H9 (cell line): ENCODE measurements around the gene HDC. TPM values are rescaled to one million over a fixed set of nuclear protein-coding genes. Genes with fewer than 3 reads are reported as not detected.

Experiments
- DNase-seq: peaks from one replicate; pipeline ENCODE4 v3.0.0-alpha.2; 2017
- H2AFZ ChIP-seq: one replicate; pipeline ENCODE4 v1.6.1; 2013; ENCODE audit warnings: mild to moderate bottlenecking, low read length, control low read depth, moderate library complexity
- H2AK5ac ChIP-seq: 2 replicates; pipeline ENCODE4 v1.6.1; 2013; ENCODE audit warnings: low read length, control low read depth, mixed read lengths; ENCODE audit not compliant: insufficient read length
- H2BK120ac ChIP-seq: one replicate; pipeline ENCODE4 v1.6.1; 2013; ENCODE audit warnings: low read depth, mild to moderate bottlenecking, low read length, control low read depth, inconsistent platforms; ENCODE audit not compliant: poor library complexity, severe bottlenecking
- H2BK12ac ChIP-seq: 2 replicates; pipeline ENCODE4 v1.6.1; 2013; ENCODE audit warnings: low read length, control low read depth, mixed read lengths, low read depth; ENCODE audit not compliant: insufficient read length
- H2BK15ac ChIP-seq: 2 replicates; pipeline ENCODE4 v1.6.1; 2013; ENCODE audit warnings: low read depth, low read length, control low read depth
- H2BK20ac ChIP-seq: one replicate; pipeline ENCODE4 v1.6.1; 2013; ENCODE audit warnings: low read depth, mild to moderate bottlenecking, low read length, control low read depth, inconsistent platforms; ENCODE audit not compliant: poor library complexity, severe bottlenecking
- H2BK5ac ChIP-seq: 2 replicates; pipeline ENCODE4 v1.6.1; 2013; ENCODE audit warnings: low read length, control low read depth, mixed read lengths; ENCODE audit not compliant: insufficient read length
- H3K14ac ChIP-seq: 2 replicates; pipeline ENCODE4 v1.6.1; 2013; ENCODE audit warnings: low read length, control low read depth; ENCODE audit not compliant: insufficient read depth
- H3K18ac ChIP-seq: 2 replicates; pipeline ENCODE4 v1.6.1; 2013; ENCODE audit warnings: low read depth, mild to moderate bottlenecking, mixed read lengths, low read length, control low read depth; ENCODE audit not compliant: insufficient read length
- H3K23ac ChIP-seq: 2 replicates; pipeline ENCODE4 v1.6.1; 2013; ENCODE audit warnings: low read length, control low read depth, mixed read lengths, low read depth; ENCODE audit not compliant: insufficient read length
- H3K23me2 ChIP-seq: 2 replicates; pipeline ENCODE4 v1.6.1; 2013; ENCODE audit warnings: low read depth, mild to moderate bottlenecking, mixed read lengths, low read length, control low read depth; ENCODE audit not compliant: insufficient read length, poor library complexity, severe bottlenecking
- H3K27ac ChIP-seq: 2 replicates; pipeline ENCODE4 v1.5.1; 2013; ENCODE audit warnings: low read length, control low read depth, mixed read lengths, low read depth; ENCODE audit not compliant: insufficient read length
- H3K27me3 ChIP-seq: 2 replicates; pipeline ENCODE4 v1.6.1; 2013; ENCODE audit warnings: low read length, control low read depth, inconsistent platforms; ENCODE audit not compliant: insufficient read depth
- H3K4ac ChIP-seq: 2 replicates; pipeline ENCODE4 v1.6.1; 2013; ENCODE audit warnings: low read depth, mild to moderate bottlenecking, control low read depth, inconsistent platforms, low read length, moderate library complexity
- H3K4me1 ChIP-seq: 2 replicates; pipeline ENCODE4 v1.6.1; 2013; ENCODE audit warnings: low read length, control low read depth, inconsistent platforms; ENCODE audit not compliant: insufficient read depth
- H3K4me2 ChIP-seq: 2 replicates; pipeline ENCODE4 v1.6.1; 2013; ENCODE audit warnings: low read length, control low read depth, mixed read lengths; ENCODE audit not compliant: insufficient read length, insufficient read depth
- H3K56ac ChIP-seq: 2 replicates; pipeline ENCODE4 v1.6.1; 2013; ENCODE audit warnings: low read depth, mild to moderate bottlenecking, mixed read lengths, low read length, control low read depth; ENCODE audit not compliant: insufficient read length
- H3K79me1 ChIP-seq: 2 replicates; pipeline ENCODE4 v1.6.1; 2013; ENCODE audit warnings: low read depth, mild to moderate bottlenecking, moderate library complexity, low read length, control low read depth, inconsistent platforms; ENCODE audit not compliant: insufficient read depth, poor library complexity, severe bottlenecking
- H3K79me2 ChIP-seq: 2 replicates; pipeline ENCODE4 v1.6.1; 2013; ENCODE audit warnings: low read length, control low read depth, inconsistent platforms; ENCODE audit not compliant: insufficient read depth
- H3K9ac ChIP-seq: 2 replicates; pipeline ENCODE4 v1.6.1; 2013; ENCODE audit warnings: low read length, control low read depth, mixed read lengths; ENCODE audit not compliant: insufficient read length; ENCODE audit errors: extremely low read depth
- H3K9me3 ChIP-seq: one replicate; pipeline ENCODE4 v1.6.1; 2013; ENCODE audit warnings: low read depth, low read length, inconsistent platforms; ENCODE audit not compliant: control insufficient read depth
- H3T11ph ChIP-seq: one replicate; pipeline ENCODE4 v1.6.1; 2013; ENCODE audit warnings: mild to moderate bottlenecking, low read length, control low read depth, inconsistent platforms
- H4K20me1 ChIP-seq: one replicate; pipeline ENCODE4 v1.6.1; 2013; ENCODE audit not compliant: control insufficient read depth, insufficient read length, insufficient read depth
- H4K5ac ChIP-seq: 2 replicates; pipeline ENCODE4 v1.6.1; 2013; ENCODE audit warnings: low read depth, mild to moderate bottlenecking, mixed read lengths, low read length, control low read depth; ENCODE audit not compliant: insufficient read length
- H4K8ac ChIP-seq: replicated peaks from 2 replicates; pipeline ENCODE4 v1.6.1; 2013; ENCODE audit warnings: low read length, control low read depth, mixed read lengths, low read depth; ENCODE audit not compliant: insufficient read length
- H4K91ac ChIP-seq: 2 replicates; pipeline ENCODE4 v1.6.1; 2013; ENCODE audit warnings: low read depth, mild to moderate bottlenecking, moderate library complexity, mixed read lengths, low read length, control low read depth; ENCODE audit not compliant: insufficient read length
- H3K27ac Mint-ChIP-seq, 3 experiments: 2 replicates in 2 of 3; 3 replicates in 1 of 3; pipeline ENCODE4 v1.8.0; 2020 to 2021; ENCODE audit warnings: mixed read lengths in 3 of 3, mild to moderate bottlenecking in 1 of 3, moderate library complexity in 1 of 3
- H3K27me3 Mint-ChIP-seq: 2 replicates; pipeline ENCODE4 v1.8.0; 2021; ENCODE audit warnings: low read depth, mild to moderate bottlenecking, moderate library complexity, mixed read lengths
- H3K36me3 Mint-ChIP-seq, 3 experiments: 2 replicates in 2 of 3; 3 replicates in 1 of 3; pipeline ENCODE4 v1.8.0; 2020 to 2021; ENCODE audit warnings: low read depth in 3 of 3, mixed read lengths in 3 of 3; ENCODE audit not compliant: insufficient read depth in 1 of 3
- H3K4me1 Mint-ChIP-seq, 2 experiments: 2 replicates each; pipeline ENCODE4 v1.8.0; 2020; ENCODE audit warnings: mixed read lengths in 2 of 2
- H3K4me3 Mint-ChIP-seq, 2 experiments: 2 replicates in 1 of 2; 3 replicates in 1 of 2; pipeline ENCODE4 v1.8.0; 2020 to 2021; ENCODE audit warnings: mild to moderate bottlenecking in 2 of 2, mixed read lengths in 2 of 2, moderate library complexity in 1 of 2
- H3K9me3 Mint-ChIP-seq, 2 experiments: 2 replicates in 1 of 2; 3 replicates in 1 of 2; pipeline ENCODE4 v1.8.0; 2020; ENCODE audit warnings: mild to moderate bottlenecking in 2 of 2, mixed read lengths in 2 of 2, moderate library complexity in 1 of 2
- CTCF ChIP-seq: fragments of 200-600 bp; sonication (generic); conservative IDR thresholded peaks from 3 replicates; pipeline ENCODE4 v1.8.0; 2021; ENCODE audit warnings: antibody characterized with exemption, mild to moderate bottlenecking
- WGBS: extraction: QIAGEN DNeasy Blood & Tissue Kit; methylation state at CpG from one replicate; pipeline ENCODE4 v1.1.7; 2013; ENCODE audit warnings: missing lambda C conversion rate, low lambda C conversion rate, mixed read lengths; ENCODE audit not compliant: insufficient read length; ENCODE audit errors: extremely low coverage; 5-methylcytosine and 5-hydroxymethylcytosine counted together
- total RNA-seq: library from RNA; stranded (reverse); gene quantifications from 2 replicates; pipeline ENCODE4 v1.2.1, GENCODE V29; 2021

Gene HDC
- total RNA-seq, 1 experiment from 2014 or later: not detected

GRCh38 chr15:50229336-50229735 lies 36.2 kb downstream of the HDC start:
- H3K27me3 ChIP-seq: no peaks in the 10 kb centered on the region
- no peak for TF ChIP-seq CTCF
- no peak for DNase-seq
- H3K4me2 ChIP-seq: no peak overlapping the region
- no peaks in the 10 kb centered on the region for H3K4me1 ChIP-seq
- H3K18ac ChIP-seq: no peak overlapping the region
- H4K91ac ChIP-seq: no peak overlapping the region
- H4K8ac ChIP-seq: no peak overlapping the region
- no peaks in the 10 kb centered on the region for H4K20me1 ChIP-seq
- H3K14ac ChIP-seq: no peak overlapping the region
- H3K4me3 Mint-ChIP-seq: no peak overlapping the region
- no peak overlapping the region for H4K5ac ChIP-seq
- H2BK5ac ChIP-seq: no peak overlapping the region
- H3K23ac ChIP-seq: no peak overlapping the region
- no peak overlapping the region for H3K4ac ChIP-seq
- H3K79me1 ChIP-seq: no peaks in the 10 kb centered on the region
- no peak overlapping the region for H3T11ph ChIP-seq
- H2AK5ac ChIP-seq: no peak overlapping the region
- no peak overlapping the region for H3K27ac Mint-ChIP-seq
- no peaks in the 10 kb centered on the region for H3K9me3 Mint-ChIP-seq
- H3K27me3 Mint-ChIP-seq: no peaks in the 10 kb centered on the region
- H2BK120ac ChIP-seq: no peak overlapping the region
- H3K23me2 ChIP-seq: no peaks in the 10 kb centered on the region
- no peak overlapping the region for H2BK12ac ChIP-seq
- H3K9ac ChIP-seq: no peak overlapping the region
- H3K56ac ChIP-seq: no peak overlapping the region
- H3K4me1 Mint-ChIP-seq: no peaks in the 10 kb centered on the region
- H2AFZ ChIP-seq: no peak overlapping the region
- no peak overlapping the region for H2BK20ac ChIP-seq
- no peak overlapping the region for H2BK15ac ChIP-seq
- no peaks in the 10 kb centered on the region for H3K9me3 ChIP-seq
- H3K27ac ChIP-seq: no peak overlapping the region
- no peaks in the 10 kb centered on the region for H3K79me2 ChIP-seq
- WGBS: no CpG with 5 or more reads among the region's 3 CpGs
- no peaks in the 10 kb centered on the region for H3K36me3 Mint-ChIP-seq
